ENCODE measurements around the gene PTPRE. TPM values are rescaled to one million over a fixed set of nuclear protein-coding genes. Genes with fewer than 3 reads are reported as not detected.

The PTPRE gene
- total RNA-seq, 1 experiment from 2014 or later = 12.3 TPM

- H4K20me1 ChIP-seq (ENCODE audit: insufficient read depth) = no peaks in the 10 kb centered on the region; the same call in 1 of the 2 replicates
- no peak for TF ChIP-seq ZBTB33 (IDR thresholded peaks at IDR 0.05; ENCODE audit: extremely low read depth, insufficient replicate concordance, low read length)
- TF ChIP-seq ELF1 (IDR thresholded peaks at IDR 0.05; ENCODE audit: borderline replicate concordance, low read depth) = no peak
- TF ChIP-seq POLR2AphosphoS5 (IDR thresholded peaks at IDR 0.05; ENCODE audit: low read depth, low read length) = no peak
- no peak for TF ChIP-seq SRF (IDR thresholded peaks at IDR 0.05; ENCODE audit: low read depth)
- no peak for TF ChIP-seq ATF3 (IDR thresholded peaks at IDR 0.05)
- no peak for TF ChIP-seq EGR1 (IDR thresholded peaks at IDR 0.05; ENCODE audit: low read depth)
- TF ChIP-seq MAX (IDR thresholded peaks at IDR 0.05) = no peak
- TF ChIP-seq EZH2 (IDR thresholded peaks at IDR 0.05) = no peak
- no peak for TF ChIP-seq POLR2A (IDR thresholded peaks at IDR 0.05; ENCODE audit: borderline replicate concordance, extremely low read depth, insufficient read depth, insufficient read length)
- TF ChIP-seq REST (IDR thresholded peaks at IDR 0.05; ENCODE audit: low read depth) = no peak
- no peak for TF ChIP-seq EZH2phosphoT487 (IDR thresholded peaks at IDR 0.05; ENCODE audit: borderline replicate concordance)
- no peak for TF ChIP-seq RAD21 (IDR thresholded peaks at IDR 0.05; ENCODE audit: low read depth)
- no peak for TF ChIP-seq SP1 (IDR thresholded peaks at IDR 0.05; ENCODE audit: low read depth)
- ChIA-PET RAD21 (ENCODE audit: low non-redundant PET in 1 of 2, low total read pairs in 2 of 2, uncharacterized antibody in 2 of 2, unreplicated experiment in 2 of 2) (no interaction called here), CTCF (no interaction called here), POLR2A (no interaction called here)
- peaks cover 0 to 7% of the 10 kb centered on the region in 2 experiments; a peak in 1 of 4 replicates for H3K4me1 ChIP-seq (ENCODE audit: control insufficient read depth in 1 of 2, insufficient read depth in 2 of 2, low read length in 2 of 2)
- H3K36me3 ChIP-seq (ENCODE audit: control insufficient read depth in 1 of 2, insufficient read depth in 2 of 2, low read length in 2 of 2) = no peaks in the 10 kb centered on the region
- no peak overlapping the region for H2AFZ ChIP-seq (ENCODE audit: low read depth, low read length, poor library complexity, severe bottlenecking)
- no peak overlapping the region for H3K4me3 ChIP-seq (replicated peaks in 1 of 2; ENCODE audit: low read depth in 1 of 2, low read length in 2 of 2)
- no peaks in the 10 kb centered on the region for H3K27me3 ChIP-seq (ENCODE audit: insufficient read depth, low read length)
- H3K27ac ChIP-seq (ENCODE audit: low read depth, low read length) = no peak overlapping the region
- ATAC-seq (no peak), DNase-seq (ENCODE audit: low read depth, low spot score) (no peak)
- intact Hi-C loops (cut with micrococcal nuclease) = no loop called here
- no peak overlapping the region for H3K9ac ChIP-seq (ENCODE audit: low read length)
- H3K9me3 ChIP-seq (ENCODE audit: control insufficient read depth in 1 of 2, insufficient read depth in 1 of 2, low read depth in 1 of 2, low read length in 2 of 2) = no peaks in the 10 kb centered on the region
- H3K4me2 ChIP-seq (ENCODE audit: low read length) = no peak overlapping the region
- BruUV-seq (replicated peaks) = no TSS peak
- no peaks in the 10 kb centered on the region for H3K79me2 ChIP-seq (ENCODE audit: insufficient read depth, low read length)
- no peaks in the 10 kb centered on the region for H3K9me2 ChIP-seq (ENCODE audit: insufficient read depth)
Measured at GRCh38 chr10:128084364-128084763, 177.5 kb downstream of the PTPRE start.

Data from HCT116 (cell line).